Endothelial cell (in vitro differentiated cells): ENCODE results near the gene HSPB7. TPM values are rescaled to one million over a fixed set of nuclear protein-coding genes. Genes with fewer than 3 reads are reported as not detected.

Experiments
- DNase-seq: peaks from one replicate; pipeline ENCODE4 v3.0.0; 2021; ENCODE audit warnings: low spot score
- H3K27ac Mint-ChIP-seq: one replicate; pipeline ENCODE4 v1.8.0; 2021; ENCODE audit warnings: mixed read lengths, inconsistent platforms; ENCODE audit not compliant: unreplicated experiment
- H3K27me3 Mint-ChIP-seq: one replicate; pipeline ENCODE4 v1.8.0; 2021; ENCODE audit warnings: mild to moderate bottlenecking, moderate library complexity, mixed read lengths, inconsistent platforms; ENCODE audit not compliant: unreplicated experiment
- H3K36me3 Mint-ChIP-seq: one replicate; pipeline ENCODE4 v1.8.0; 2021; ENCODE audit warnings: mild to moderate bottlenecking, low read depth, mixed read lengths, inconsistent platforms; ENCODE audit not compliant: unreplicated experiment
- H3K4me1 Mint-ChIP-seq: one replicate; pipeline ENCODE4 v1.8.0; 2021; ENCODE audit warnings: mild to moderate bottlenecking, mixed read lengths, inconsistent platforms; ENCODE audit not compliant: unreplicated experiment
- H3K4me3 Mint-ChIP-seq: one replicate; pipeline ENCODE4 v1.8.0; 2021; ENCODE audit warnings: mild to moderate bottlenecking, mixed read lengths, inconsistent platforms; ENCODE audit not compliant: unreplicated experiment
- H3K9me3 Mint-ChIP-seq: one replicate; pipeline ENCODE4 v1.8.0; 2021; ENCODE audit warnings: mixed read lengths, inconsistent platforms; ENCODE audit not compliant: unreplicated experiment
- CTCF ChIP-seq: fragments of 200-600 bp; sonication (generic); IDR thresholded peaks from one replicate; pipeline ENCODE4 v1.5.0; 2021; ENCODE audit warnings: antibody characterized with exemption; ENCODE audit not compliant: unreplicated experiment
- long read RNA-seq: library from polyadenylated mRNA; unstranded; transcript quantifications from one replicate; pipeline ENCODE4 v2.0.0, GENCODE V29; 2020; ENCODE audit not compliant: unreplicated experiment
- total RNA-seq: library from RNA; stranded (reverse); fragmentation: NEBNext Ultra II Directional; extraction: Animal tissue kit (Norgen Biotek cat#: 25700); gene quantifications from one replicate; pipeline ENCODE4 v1.2.1, GENCODE V29; 2021; ENCODE audit not compliant: unreplicated experiment

The HSPB7 gene
- total RNA-seq = not detected
- long read RNA-seq = 0 reads

GRCh38 chr1:16017461-16018303 is at the start of gene HSPB7:
Gene HSPB7, minus strand, starts transcription at chr1:16018043. Its CDS starts 80 bp downstream, at chr1:16017963.
- peaks cover 3% of the 10 kb centered on the region for H3K36me3 Mint-ChIP-seq
- H3K27me3 Mint-ChIP-seq = peaks cover 10% of the 10 kb centered on the region
- TF ChIP-seq CTCF = no peak
- H3K4me3 Mint-ChIP-seq = no peak within 1 kb of the TSS
- H3K9me3 Mint-ChIP-seq = no peaks in the 10 kb centered on the region
- no peak for DNase-seq
- H3K4me1 Mint-ChIP-seq = no peaks in the 10 kb centered on the region
- no peak within 1 kb of the TSS for H3K27ac Mint-ChIP-seq

DNA sequence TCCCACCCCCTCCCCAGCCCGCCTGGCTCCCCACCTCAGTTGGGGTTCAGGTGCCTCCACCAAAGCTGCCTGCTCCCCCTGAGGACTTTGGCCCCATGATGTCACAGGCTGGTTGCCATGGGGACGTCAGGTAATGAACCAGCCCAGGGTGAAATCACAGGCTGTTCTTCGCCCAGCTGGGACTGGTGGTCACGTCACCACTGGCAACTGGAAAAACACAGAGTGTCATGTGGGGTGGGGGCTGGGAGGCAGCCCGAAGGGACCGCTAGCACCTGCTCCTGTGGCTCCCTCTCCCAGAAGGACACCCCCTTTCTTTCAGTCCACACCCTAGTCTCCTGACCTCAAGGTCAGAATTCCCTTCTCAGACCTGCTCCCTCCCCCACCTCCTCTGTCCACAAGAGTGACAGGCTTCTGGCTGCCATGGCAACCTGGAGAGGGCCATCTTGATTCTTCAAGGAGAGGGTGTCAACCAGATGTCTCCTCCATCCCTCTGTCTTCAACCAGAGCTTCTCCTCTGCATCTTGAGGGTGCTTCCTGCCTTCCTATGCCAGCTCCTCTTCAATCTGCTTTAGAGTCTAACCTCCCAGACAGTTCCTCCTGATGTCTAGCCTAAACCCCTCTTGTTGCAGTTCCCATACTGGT is 49.4 kb upstream of the HSPB7 start:
- Mint-ChIP-seq H3K27me3 (peaks cover 23% of the 10 kb centered on the region), H3K27ac (no peak overlapping the region), H3K4me1 (peaks cover 23% of the 10 kb centered on the region), H3K36me3 (no peaks in the 10 kb centered on the region), H3K9me3 (no peaks in the 10 kb centered on the region), H3K4me3 (no peak overlapping the region)
- DNase-seq = no peak
- no peak for TF ChIP-seq CTCF

DNA sequence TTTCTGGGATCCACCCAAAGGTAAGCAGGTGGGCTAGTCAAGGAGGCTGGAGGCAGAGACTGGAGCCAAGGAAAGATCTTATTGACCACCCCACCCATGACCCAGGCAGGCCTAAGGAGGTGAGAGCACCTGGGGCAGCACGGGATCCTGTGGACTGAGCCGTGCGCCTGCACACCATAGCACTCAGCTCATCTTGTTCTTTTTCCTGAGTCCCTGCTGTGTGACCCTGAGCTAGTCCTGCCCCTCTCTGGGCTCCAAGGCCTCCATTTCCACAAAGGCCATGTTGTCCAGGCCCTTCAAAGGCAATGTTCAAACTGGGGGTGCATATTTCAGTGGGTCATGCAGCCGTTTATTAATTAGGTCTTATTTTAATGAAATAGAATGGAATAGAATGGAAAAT is 48.4 kb upstream of the HSPB7 start:
- no peak overlapping the region for H3K4me3 Mint-ChIP-seq
- peaks cover 23% of the 10 kb centered on the region for H3K4me1 Mint-ChIP-seq
- H3K27ac Mint-ChIP-seq = no peak overlapping the region
- H3K9me3 Mint-ChIP-seq = no peaks in the 10 kb centered on the region
- peaks cover 17% of the 10 kb centered on the region for H3K27me3 Mint-ChIP-seq
- H3K36me3 Mint-ChIP-seq = no peaks in the 10 kb centered on the region
- no peak for DNase-seq
- no peak for TF ChIP-seq CTCF

DNA sequence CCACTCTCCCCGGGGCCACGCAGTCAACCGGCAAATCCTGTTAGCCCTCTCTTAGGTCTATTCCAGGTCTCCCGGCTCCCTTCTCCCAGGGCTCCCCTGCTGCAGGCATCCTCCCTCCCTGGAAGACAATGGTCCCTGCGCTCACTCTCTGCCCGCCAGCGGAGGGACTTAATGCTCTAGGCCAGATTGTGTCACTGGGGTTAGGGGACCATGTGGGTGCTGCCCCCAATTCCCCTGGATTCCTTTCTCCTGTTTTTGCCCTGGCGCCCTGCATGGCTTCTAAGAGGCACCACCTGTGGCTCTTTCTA is 47.4 kb upstream of the HSPB7 start:
- TF ChIP-seq CTCF = no peak
- peaks cover 24% of the 10 kb centered on the region for H3K27me3 Mint-ChIP-seq
- H3K27ac Mint-ChIP-seq = no peak overlapping the region
- no peaks in the 10 kb centered on the region for H3K9me3 Mint-ChIP-seq
- H3K4me1 Mint-ChIP-seq = peaks cover 23% of the 10 kb centered on the region
- no peak overlapping the region for H3K4me3 Mint-ChIP-seq
- no peaks in the 10 kb centered on the region for H3K36me3 Mint-ChIP-seq
- no peak for DNase-seq
